HEK293 (cell line): ENCODE results near the gene CYP2R1.

Experiments used
- CTCF ChIP-seq: fragments of 450-650 bp; formaldehyde crosslinking; IDR thresholded peaks from 2 replicates; pipeline ENCODE4 v1.5.1; 2016; ENCODE audit warnings: missing biosample characterization, missing genetic modification characterization
- IKZF3 ChIP-seq: fragments of 450-650 bp; IDR thresholded peaks from 2 replicates; pipeline ENCODE4 v1.5.0; 2018; ENCODE audit warnings: missing biosample characterization, mild to moderate bottlenecking, missing genetic modification characterization, moderate library complexity
- OVOL3 ChIP-seq: fragments of 450-650 bp; formaldehyde crosslinking; IDR thresholded peaks from 2 replicates; pipeline ENCODE4 v1.5.1; 2016; ENCODE audit warnings: missing biosample characterization, missing genetic modification characterization
- REST ChIP-seq: fragments of 450-650 bp; formaldehyde crosslinking; IDR thresholded peaks from 2 replicates; pipeline ENCODE4 v1.5.1; 2016; ENCODE audit warnings: missing biosample characterization, missing genetic modification characterization
- ZBTB26 ChIP-seq: fragments of 450-650 bp; formaldehyde crosslinking; optimal IDR thresholded peaks from 2 replicates; pipeline ENCODE3; 2016; ENCODE audit warnings: missing biosample characterization, mild to moderate bottlenecking, missing genetic modification characterization
- ZNF18 ChIP-seq: fragments of 450-650 bp; formaldehyde crosslinking; IDR thresholded peaks from 2 replicates; pipeline ENCODE4 v1.5.1; 2016; ENCODE audit warnings: missing biosample characterization, missing genetic modification characterization
- ZNF274 ChIP-seq, 2 experiments: fragments of 200-500 bp in 1 of 2; fragments of 450-650 bp in 1 of 2; sonication (Bioruptor generic) in 1 of 2; formaldehyde crosslinking in 1 of 2; IDR thresholded peaks; 2 replicates each; pipeline versions ENCODE4 v1.5.1 to v1.6.1; 2014 to 2016; ENCODE audit warnings: borderline replicate concordance in 1 of 2, inconsistent platforms in 1 of 2, low read length in 1 of 2, missing biosample characterization in 1 of 2, missing genetic modification characterization in 1 of 2
- ZNF747 ChIP-seq: fragments of 450-650 bp; formaldehyde crosslinking; IDR thresholded peaks from 2 replicates; pipeline ENCODE4 v1.5.1; 2016; ENCODE audit warnings: missing biosample characterization, missing genetic modification characterization
- ZNF843 ChIP-seq: fragments of 450-650 bp; formaldehyde crosslinking; IDR thresholded peaks from 2 replicates; pipeline ENCODE4 v1.5.1; 2016; ENCODE audit warnings: missing biosample characterization, missing genetic modification characterization
- ZSCAN23 ChIP-seq: fragments of 450-650 bp; formaldehyde crosslinking; IDR thresholded peaks from 2 replicates; pipeline ENCODE4 v1.5.1; 2016; ENCODE audit warnings: missing biosample characterization, missing genetic modification characterization

- no peak for TF ChIP-seq IKZF3
- no peak for TF ChIP-seq CTCF (tag by site-specific recombination)
- no peak for TF ChIP-seq ZNF843 (tag by site-specific recombination)
- no peak for TF ChIP-seq ZNF747 (tag by site-specific recombination)
- TF ChIP-seq ZNF18: no peak
- no peak for TF ChIP-seq ZNF274 (IDR thresholded peaks at IDR 0.05; ENCODE audit: low read length)
- TF ChIP-seq ZNF274 (tag by site-specific recombination; IDR thresholded peaks at IDR 0.05; ENCODE audit: borderline replicate concordance): no peak
- no peak for TF ChIP-seq OVOL3 (tag by site-specific recombination)
- TF ChIP-seq REST (tag by site-specific recombination): no peak
- no peak for TF ChIP-seq ZSCAN23 (tag by site-specific recombination)
- TF ChIP-seq ZBTB26: no peak
These were observed 56.2 kb downstream of the CYP2R1 start for GRCh38 chr11:14835496-14836492.
